Thoracic aorta (tissue), 2 donors: ENCODE results near the gene IZUMO4. TPM values are rescaled to one million over a fixed set of nuclear protein-coding genes. Genes with fewer than 3 reads are reported as not detected.

ENCODE experiments used
- ATAC-seq: fragments of 150-250 bp; one replicate; pipeline ENCODE4 v1.8.0; 2017; ENCODE audit warnings: low read depth; ENCODE audit not compliant: insufficient number of reproducible peaks, low FRiP score
- DNase-seq: peaks from one replicate; pipeline ENCODE4 v3.0.0-alpha.2; 2020; ENCODE audit warnings: low spot score
- H3K27ac ChIP-seq, 2 donors: fragments of 200-600 bp; sonication (generic); 1 replicate in 1 of 2; 2 replicates in 1 of 2; pipeline ENCODE4 v1.5.1; 2016; ENCODE audit warnings: mild to moderate bottlenecking in 2 of 2, moderate library complexity in 2 of 2
- H3K27me3 ChIP-seq: fragments of 200-600 bp; sonication (generic); replicated peaks from 2 replicates; pipeline ENCODE4 v1.6.0; 2016; ENCODE audit warnings: mild to moderate bottlenecking; ENCODE audit not compliant: insufficient read depth
- H3K36me3 ChIP-seq: fragments of 200-600 bp; sonication (generic); one replicate; pipeline ENCODE4 v1.5.1; 2016
- H3K4me1 ChIP-seq, 2 donors: fragments of 200-600 bp; sonication (generic); 1 replicate in 1 of 2; 2 replicates in 1 of 2; pipeline versions ENCODE4 v1.5.1 to v1.6.0; 2016; ENCODE audit warnings: low read depth in 2 of 2, mild to moderate bottlenecking in 1 of 2; ENCODE audit not compliant: control insufficient read depth in 1 of 2
- H3K4me3 ChIP-seq: fragments of 200-600 bp; sonication (generic); 2 replicates; pipeline ENCODE4 v1.5.1; 2016; ENCODE audit warnings: mild to moderate bottlenecking
- H3K9me3 ChIP-seq: fragments of 200-600 bp; sonication (generic); 2 replicates; pipeline ENCODE4 v1.5.1; 2016
- total RNA-seq, 2 donors: library from RNA; depleted of rRNA; stranded (reverse); fragments of >200 nt; gene quantifications; one replicate each; pipeline versions ENCODE4 v1.1.0 to v1.2.3, GENCODE V29; 2016
- TF ChIP-seq, protein P1 (sequence below): fragments of 200-600 bp; sonication (generic); IDR thresholded peaks from one replicate; pipeline ENCODE4 v1.5.1; 2019; ENCODE audit warnings: antibody characterized with exemption

IZUMO4 gene
- total RNA-seq, 2 donors from 2014 or later: 3.1 to 6.1 TPM

DNA sequence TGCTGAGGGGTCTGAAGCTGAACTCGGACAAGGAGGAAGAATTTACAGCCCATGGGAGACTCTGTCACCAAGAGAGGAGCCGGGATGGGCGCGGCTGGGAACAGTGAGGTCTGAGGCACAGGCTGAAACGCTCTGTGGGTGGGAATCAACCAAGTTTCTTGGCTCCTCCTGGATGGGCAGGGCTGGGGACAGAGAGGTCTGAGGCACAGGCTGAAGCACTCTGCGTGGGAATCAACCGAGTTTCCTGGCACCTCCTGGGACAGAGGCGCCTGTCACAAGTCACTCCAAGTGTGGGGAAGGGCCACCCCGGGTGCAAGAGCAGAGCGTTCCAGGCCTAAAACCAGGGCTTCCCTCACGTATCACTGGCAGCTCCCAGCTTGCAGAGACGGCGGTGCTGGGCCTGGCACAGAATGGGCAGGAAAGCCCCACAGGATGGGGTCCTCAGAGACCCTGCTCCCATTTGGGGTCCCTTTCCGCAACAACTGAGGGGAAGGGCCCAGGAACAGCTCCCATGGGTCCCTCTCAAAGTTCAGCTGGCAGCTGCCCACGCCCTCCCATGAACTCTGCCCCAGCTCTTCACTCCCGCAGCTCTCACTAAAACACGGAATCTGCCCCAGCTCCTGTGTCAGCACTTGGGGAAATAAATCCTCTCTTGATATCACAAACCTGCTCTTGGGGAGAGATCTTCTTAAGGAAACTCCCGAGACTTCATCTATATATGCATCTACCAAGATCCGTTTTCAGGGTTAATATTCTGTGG is 36.2 kb downstream of the IZUMO4 start:
- Histone ChIP-seq H3K4me1 (no peaks in the 10 kb centered on the region), H3K4me3 (no peak overlapping the region), H3K27me3 (no peaks in the 10 kb centered on the region), H3K9me3 (no peaks in the 10 kb centered on the region), H3K36me3 (peaks cover 47% of the 10 kb centered on the region), H3K27ac (no peak overlapping the region)
- TF ChIP-seq, protein P1, sequence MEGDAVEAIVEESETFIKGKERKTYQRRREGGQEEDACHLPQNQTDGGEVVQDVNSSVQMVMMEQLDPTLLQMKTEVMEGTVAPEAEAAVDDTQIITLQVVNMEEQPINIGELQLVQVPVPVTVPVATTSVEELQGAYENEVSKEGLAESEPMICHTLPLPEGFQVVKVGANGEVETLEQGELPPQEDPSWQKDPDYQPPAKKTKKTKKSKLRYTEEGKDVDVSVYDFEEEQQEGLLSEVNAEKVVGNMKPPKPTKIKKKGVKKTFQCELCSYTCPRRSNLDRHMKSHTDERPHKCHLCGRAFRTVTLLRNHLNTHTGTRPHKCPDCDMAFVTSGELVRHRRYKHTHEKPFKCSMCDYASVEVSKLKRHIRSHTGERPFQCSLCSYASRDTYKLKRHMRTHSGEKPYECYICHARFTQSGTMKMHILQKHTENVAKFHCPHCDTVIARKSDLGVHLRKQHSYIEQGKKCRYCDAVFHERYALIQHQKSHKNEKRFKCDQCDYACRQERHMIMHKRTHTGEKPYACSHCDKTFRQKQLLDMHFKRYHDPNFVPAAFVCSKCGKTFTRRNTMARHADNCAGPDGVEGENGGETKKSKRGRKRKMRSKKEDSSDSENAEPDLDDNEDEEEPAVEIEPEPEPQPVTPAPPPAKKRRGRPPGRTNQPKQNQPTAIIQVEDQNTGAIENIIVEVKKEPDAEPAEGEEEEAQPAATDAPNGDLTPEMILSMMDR: no peak
- DNase-seq: no peak
- ATAC-seq: no peak

DNA sequence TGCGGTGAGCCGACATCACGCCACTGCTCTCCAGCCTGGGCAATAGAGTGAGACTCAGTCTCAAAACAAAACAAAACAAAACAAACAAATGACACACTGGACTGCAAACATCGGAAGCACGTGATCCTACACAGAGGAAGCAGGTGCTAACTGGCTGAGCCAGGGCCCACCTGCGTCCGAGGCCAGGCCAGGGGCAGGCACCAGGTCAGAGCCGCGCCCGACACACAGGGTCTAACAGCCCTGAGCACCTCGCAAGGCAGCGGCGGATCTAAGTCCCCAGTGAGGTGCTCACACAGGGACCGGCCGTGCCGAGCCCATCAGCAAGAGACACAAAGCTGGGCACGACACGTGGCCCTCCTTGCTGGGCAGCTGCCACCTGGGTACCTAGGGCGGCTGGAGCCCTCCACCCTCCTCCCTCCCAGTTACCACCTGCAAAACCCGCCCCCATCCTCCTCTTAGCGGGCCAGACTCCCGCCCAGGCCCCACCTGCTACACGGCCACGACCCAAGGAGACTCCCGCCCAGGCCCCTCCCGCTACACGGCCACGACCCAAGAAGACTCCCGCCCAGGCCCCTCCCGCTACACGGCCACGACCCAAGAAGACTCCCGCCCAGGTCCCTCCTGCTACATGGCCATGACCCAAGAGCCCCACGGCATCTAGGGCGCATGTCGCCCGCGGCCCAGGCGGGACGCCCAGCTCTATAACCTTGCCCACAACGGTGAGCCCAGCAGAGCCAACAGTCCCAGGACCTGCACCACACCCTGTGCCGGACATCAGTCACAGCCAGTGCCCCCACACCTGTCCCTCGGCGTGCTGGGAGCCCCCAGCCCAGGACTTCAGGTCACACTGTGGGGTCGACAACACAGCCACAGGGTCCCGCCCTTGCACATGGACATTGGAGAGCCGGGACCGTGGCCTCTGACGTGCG is 39.0 kb downstream of the IZUMO4 start:
- DNase-seq (no peak), ATAC-seq (no peak)
- Histone ChIP-seq H3K4me3 (no peak overlapping the region), H3K27me3 (no peaks in the 10 kb centered on the region), H3K27ac (no peak overlapping the region), H3K4me1 (no peaks in the 10 kb centered on the region), H3K36me3 (peaks cover 39% of the 10 kb centered on the region), H3K9me3 (no peaks in the 10 kb centered on the region)
- TF ChIP-seq, protein P1: no peak

DNA sequence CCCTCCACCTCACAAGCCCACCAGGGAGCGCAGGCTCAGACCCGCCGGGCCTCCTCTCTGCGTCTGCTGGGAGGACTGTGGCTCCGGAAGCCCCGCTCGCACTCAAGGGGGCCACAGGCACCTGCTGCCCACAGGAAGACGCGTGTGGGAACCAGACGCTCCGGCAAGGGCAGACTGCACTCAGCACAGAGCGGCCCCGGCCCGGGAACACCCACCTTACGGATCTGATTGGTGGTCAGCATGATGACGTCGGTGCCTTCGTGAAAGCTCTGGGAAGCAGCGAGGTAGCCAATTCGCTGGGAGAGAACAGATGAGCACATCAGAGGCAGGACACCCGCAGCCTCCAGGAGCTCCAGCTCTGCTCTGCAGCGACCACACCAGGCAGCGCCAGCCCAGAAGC is 40.1 kb downstream of the IZUMO4 start:
- no peak for DNase-seq
- H3K36me3 ChIP-seq: peaks cover 35% of the 10 kb centered on the region
- H3K27ac ChIP-seq: no peak overlapping the region
- H3K4me1 ChIP-seq: no peaks in the 10 kb centered on the region
- no peak for ATAC-seq
- H3K4me3 ChIP-seq: no peak overlapping the region
- TF ChIP-seq, protein P1: no peak
- no peaks in the 10 kb centered on the region for H3K27me3 ChIP-seq
- H3K9me3 ChIP-seq: no peaks in the 10 kb centered on the region

DNA sequence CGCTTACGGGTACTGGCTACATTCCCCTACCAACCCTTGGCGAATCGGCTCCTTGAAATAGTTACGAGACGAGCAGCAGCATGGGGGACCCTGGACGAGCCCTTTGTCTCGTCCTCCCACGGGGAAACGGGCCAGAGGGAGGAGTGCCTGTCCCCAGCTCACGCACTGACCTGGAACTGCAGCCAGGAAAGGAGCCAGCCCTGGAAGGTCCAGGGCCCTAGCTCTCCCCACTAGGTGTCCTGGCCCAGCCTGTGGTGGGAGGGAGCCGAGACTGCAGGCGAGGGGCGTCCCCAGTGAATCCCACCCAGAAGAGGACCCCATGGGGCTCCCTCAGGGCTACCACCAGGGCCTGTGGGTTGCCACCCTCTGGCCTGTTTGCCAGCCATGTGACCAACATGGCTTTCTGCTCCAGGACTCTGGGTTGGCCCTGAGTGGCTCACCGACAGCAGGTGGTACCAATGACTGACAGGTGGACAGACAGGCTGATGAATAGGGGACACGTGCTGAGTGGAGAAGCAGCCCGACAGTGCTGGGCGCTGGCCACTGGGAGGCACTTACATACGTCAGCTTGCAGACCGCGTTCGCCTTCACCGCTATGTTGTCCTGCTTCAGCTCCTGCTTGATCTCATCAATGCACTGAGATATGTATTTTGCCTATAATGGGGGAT is 41.5 kb downstream of the IZUMO4 start:
- TF ChIP-seq, protein P1: no peak
- H3K4me3 ChIP-seq: no peak overlapping the region
- H3K9me3 ChIP-seq: no peaks in the 10 kb centered on the region
- no peak overlapping the region for H3K27ac ChIP-seq
- no peak for DNase-seq
- H3K27me3 ChIP-seq: no peaks in the 10 kb centered on the region
- H3K4me1 ChIP-seq: no peaks in the 10 kb centered on the region
- H3K36me3 ChIP-seq: peaks cover 26% of the 10 kb centered on the region
- ATAC-seq: no peak
